Progenitor cell of endocrine pancreas (in vitro differentiated cells): ENCODE results near the gene SPATA31C1. TPM values are rescaled to one million over a fixed set of nuclear protein-coding genes. Genes with fewer than 3 reads are reported as not detected.

Experiments
- DNase-seq: peaks from one replicate; pipeline ENCODE4 v3.0.0; 2021; ENCODE audit warnings: low spot score; ENCODE audit not compliant: unreplicated experiment
- H3K27ac Mint-ChIP-seq: 2 replicates; pipeline ENCODE4 v1.8.0; 2021; ENCODE audit warnings: mild to moderate bottlenecking, moderate library complexity, mixed read lengths
- H3K27me3 Mint-ChIP-seq: 2 replicates; pipeline ENCODE4 v1.8.0; 2021; ENCODE audit warnings: mixed read lengths
- H3K36me3 Mint-ChIP-seq: 2 replicates; pipeline ENCODE4 v1.8.0; 2022; ENCODE audit warnings: mixed read lengths; ENCODE audit not compliant: insufficient read depth
- H3K4me1 Mint-ChIP-seq: 2 replicates; pipeline ENCODE4 v1.8.0; 2021; ENCODE audit warnings: low read depth, mixed read lengths
- H3K4me3 Mint-ChIP-seq: 2 replicates; pipeline ENCODE4 v1.8.0; 2021; ENCODE audit warnings: low read depth, mild to moderate bottlenecking, moderate library complexity, mixed read lengths
- H3K9me3 Mint-ChIP-seq: 2 replicates; pipeline ENCODE4 v1.8.0; 2021; ENCODE audit warnings: low read depth, mixed read lengths
- total RNA-seq: library from RNA; stranded (reverse); gene quantifications from 2 replicates; pipeline ENCODE4 v1.2.1, GENCODE V29; 2021
- TF ChIP-seq, protein P1 (sequence below): fragments of 200-600 bp; sonication (generic); IDR thresholded peaks from one replicate; pipeline ENCODE4 v1.5.0; 2021; ENCODE audit warnings: antibody characterized with exemption, mild to moderate bottlenecking; ENCODE audit not compliant: unreplicated experiment

The SPATA31C1 gene
- total RNA-seq, 1 donor from 2014 or later = not detected

DNA sequence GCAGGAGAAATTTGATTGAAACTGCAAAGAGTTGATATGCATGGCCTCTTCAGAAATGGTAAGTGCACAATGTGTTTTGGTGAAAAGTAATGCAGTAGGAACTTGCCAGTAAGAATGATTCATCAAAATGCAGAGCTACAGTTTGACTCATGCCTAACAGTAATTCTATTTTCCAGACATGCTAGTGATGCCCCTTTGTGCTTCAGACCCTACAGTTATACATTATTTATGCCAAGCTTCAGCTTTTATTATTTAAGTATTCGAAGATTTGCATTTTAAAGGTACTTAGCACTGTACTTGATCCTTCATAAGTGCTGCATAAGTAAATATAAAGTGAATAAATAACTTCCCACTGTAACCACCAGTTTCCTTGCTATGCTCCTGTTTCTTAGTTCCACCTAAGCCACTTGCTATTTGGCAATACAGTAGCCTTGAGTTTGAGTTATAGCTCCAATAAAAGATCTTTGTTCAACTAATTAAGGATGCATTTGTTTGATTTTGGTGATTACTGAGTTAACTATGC lies 38.7 kb upstream of the SPATA31C1 start:
- Mint-ChIP-seq H3K9me3 (peaks cover 3% of the 10 kb centered on the region), H3K4me1 (peaks cover 2% of the 10 kb centered on the region)
- TF ChIP-seq, protein P1, sequence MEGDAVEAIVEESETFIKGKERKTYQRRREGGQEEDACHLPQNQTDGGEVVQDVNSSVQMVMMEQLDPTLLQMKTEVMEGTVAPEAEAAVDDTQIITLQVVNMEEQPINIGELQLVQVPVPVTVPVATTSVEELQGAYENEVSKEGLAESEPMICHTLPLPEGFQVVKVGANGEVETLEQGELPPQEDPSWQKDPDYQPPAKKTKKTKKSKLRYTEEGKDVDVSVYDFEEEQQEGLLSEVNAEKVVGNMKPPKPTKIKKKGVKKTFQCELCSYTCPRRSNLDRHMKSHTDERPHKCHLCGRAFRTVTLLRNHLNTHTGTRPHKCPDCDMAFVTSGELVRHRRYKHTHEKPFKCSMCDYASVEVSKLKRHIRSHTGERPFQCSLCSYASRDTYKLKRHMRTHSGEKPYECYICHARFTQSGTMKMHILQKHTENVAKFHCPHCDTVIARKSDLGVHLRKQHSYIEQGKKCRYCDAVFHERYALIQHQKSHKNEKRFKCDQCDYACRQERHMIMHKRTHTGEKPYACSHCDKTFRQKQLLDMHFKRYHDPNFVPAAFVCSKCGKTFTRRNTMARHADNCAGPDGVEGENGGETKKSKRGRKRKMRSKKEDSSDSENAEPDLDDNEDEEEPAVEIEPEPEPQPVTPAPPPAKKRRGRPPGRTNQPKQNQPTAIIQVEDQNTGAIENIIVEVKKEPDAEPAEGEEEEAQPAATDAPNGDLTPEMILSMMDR = no peak

DNA sequence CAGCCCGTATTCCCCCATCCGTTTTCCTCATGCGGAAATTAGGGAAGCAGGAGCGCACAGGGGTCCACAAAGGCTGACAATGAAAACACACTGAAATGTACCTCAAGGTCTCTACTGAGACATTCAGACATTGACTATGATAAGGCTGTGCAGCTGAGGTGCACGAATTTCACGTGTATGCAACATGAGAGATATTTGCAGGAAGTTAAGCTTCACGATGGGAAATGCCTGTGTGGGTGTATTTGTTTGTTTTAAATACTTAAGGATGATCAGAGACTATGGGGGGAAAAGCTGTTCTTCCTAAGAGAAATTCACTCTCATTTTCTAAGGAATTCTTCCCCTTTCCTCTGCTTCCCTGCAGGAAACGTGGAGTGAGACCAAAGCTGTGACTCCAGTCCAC lies 37.6 kb upstream of the SPATA31C1 start:
- no peak for DNase-seq
- TF ChIP-seq, protein P1 = no peak
- Mint-ChIP-seq H3K4me3 (no peak overlapping the region), H3K36me3 (no peaks in the 10 kb centered on the region), H3K9me3 (peaks cover 3% of the 10 kb centered on the region), H3K27me3 (no peaks in the 10 kb centered on the region), H3K27ac (no peak overlapping the region), H3K4me1 (no peaks in the 10 kb centered on the region)

More for the DNA sequence above, 38.7 kb upstream of the SPATA31C1 start:
- DNase-seq = no peak
- H3K27me3 Mint-ChIP-seq = no peaks in the 10 kb centered on the region
- no peak overlapping the region for H3K4me3 Mint-ChIP-seq
- no peaks in the 10 kb centered on the region for H3K36me3 Mint-ChIP-seq
- H3K27ac Mint-ChIP-seq = no peak overlapping the region

DNA sequence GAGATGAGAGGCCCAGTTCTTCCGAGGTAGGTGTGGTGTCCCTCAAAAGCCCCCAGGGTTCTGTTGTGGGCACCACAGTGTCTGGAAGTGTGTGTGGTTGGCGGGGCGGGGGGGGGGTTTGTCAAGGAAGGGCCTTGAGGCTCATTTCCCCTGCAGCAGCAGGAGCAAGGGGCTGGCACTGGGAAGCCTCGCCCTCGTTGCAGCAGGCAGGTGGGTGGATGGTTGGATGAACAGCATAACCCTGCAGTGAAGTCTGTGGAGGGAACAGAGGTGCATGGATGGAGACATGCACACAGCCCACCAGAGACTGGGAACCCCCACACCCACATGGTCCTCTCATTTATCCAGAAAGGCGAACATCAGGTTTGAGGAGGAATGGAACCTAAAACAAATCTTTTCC lies 37.1 kb upstream of the SPATA31C1 start:
- H3K27ac Mint-ChIP-seq = no peak overlapping the region
- TF ChIP-seq, protein P1 = no peak
- no peaks in the 10 kb centered on the region for H3K4me1 Mint-ChIP-seq
- H3K4me3 Mint-ChIP-seq = no peak overlapping the region
- H3K36me3 Mint-ChIP-seq = no peaks in the 10 kb centered on the region
- H3K9me3 Mint-ChIP-seq = peaks cover 3% of the 10 kb centered on the region
- no peaks in the 10 kb centered on the region for H3K27me3 Mint-ChIP-seq
- DNase-seq = no peak

DNA sequence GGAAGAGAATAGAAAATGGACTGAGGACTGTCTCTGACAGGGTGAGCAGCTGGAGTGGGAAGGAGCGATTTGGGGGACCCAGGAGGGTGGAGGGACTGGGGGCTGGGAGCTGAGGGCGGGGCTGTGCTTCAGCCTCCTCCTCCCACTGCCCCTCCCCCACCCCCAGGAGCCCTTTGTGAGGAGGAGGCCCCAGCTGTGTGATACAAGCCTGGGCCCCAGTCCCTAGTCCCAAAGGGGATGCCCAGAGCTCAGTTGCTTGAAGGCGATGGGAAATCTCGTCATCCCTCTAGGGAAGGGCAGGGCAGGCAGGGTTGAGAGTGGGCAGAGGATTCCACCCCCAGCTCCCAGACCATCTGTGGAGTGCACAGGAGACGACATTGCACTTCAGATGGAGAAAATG lies 35.1 kb upstream of the SPATA31C1 start, which contains the start of gene SPATA31E1:
TSS of gene SPATA31E1 (plus strand) at position 251 of the 400 bp plus-strand sequence. CDS start at position 266, 15 bp downstream.
- Mint-ChIP-seq H3K27ac (no peak within 1 kb of the TSS), H3K4me3 (no peak within 1 kb of the TSS), H3K27me3 (no peaks in the 10 kb centered on the region), H3K4me1 (no peaks in the 10 kb centered on the region), H3K36me3 (no peaks in the 10 kb centered on the region), H3K9me3 (peaks cover 3% of the 10 kb centered on the region)
- TF ChIP-seq, protein P1 = no peak
- no peak for DNase-seq

DNA sequence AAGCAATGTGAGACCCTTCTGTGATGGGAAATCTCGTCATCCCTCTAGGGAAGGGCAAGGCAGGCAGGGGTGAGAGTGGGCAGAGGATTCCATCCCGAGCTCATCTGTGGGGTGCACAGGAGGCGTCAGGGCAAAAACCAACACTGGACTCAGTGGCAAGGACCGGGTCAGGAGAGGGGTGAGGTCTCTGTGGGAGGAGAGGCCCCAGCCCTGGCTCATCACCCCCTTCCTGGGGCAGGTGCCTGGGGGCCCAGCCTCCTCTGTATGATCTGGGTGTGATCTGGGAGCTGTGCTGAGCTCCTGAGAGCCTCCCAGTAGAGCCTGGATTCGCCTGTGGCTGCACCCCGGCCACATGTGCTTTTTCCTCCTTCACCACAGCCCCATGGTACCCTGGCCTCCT lies 34.5 kb upstream of the SPATA31C1 start:
- Mint-ChIP-seq H3K27ac (no peak overlapping the region), H3K27me3 (peaks cover 2% of the 10 kb centered on the region), H3K4me3 (no peak overlapping the region), H3K9me3 (peaks cover 3% of the 10 kb centered on the region), H3K4me1 (no peaks in the 10 kb centered on the region), H3K36me3 (no peaks in the 10 kb centered on the region)
- no peak for DNase-seq
- TF ChIP-seq, protein P1 = no peak
